Fibroblast of villous mesenchyme (primary cell): ENCODE results near the gene AJAP1. TPM values are rescaled to one million over a fixed set of nuclear protein-coding genes. Genes with fewer than 3 reads are reported as not detected.

ENCODE experiments used
- DNase-seq: peaks from one replicate; pipeline ENCODE4 v3.0.0-alpha.2; 2010; ENCODE audit warnings: low read depth
- H3K4me3 ChIP-seq: 2 replicates; pipeline ENCODE4 v1.5.1; 2011; ENCODE audit warnings: low read depth, mild to moderate bottlenecking, low read length
- total RNA-seq: library from RNA; depleted of rRNA; stranded (reverse); fragments of >200 nt; gene quantifications from 2 replicates; pipeline ENCODE4 v1.2.3, GENCODE V29; 2012
- TF ChIP-seq, protein P1 (sequence below): IDR thresholded peaks from 2 replicates; pipeline ENCODE4 v1.5.1; 2012; ENCODE audit warnings: low read depth, mild to moderate bottlenecking, low read length; ENCODE audit not compliant: insufficient read depth

The AJAP1 gene
- total RNA-seq, 1 donor = under 0.01 TPM

GRCh38 chr1:4784761-4785160 lies 130.4 kb downstream of the AJAP1 start:
- TF ChIP-seq, protein P1, sequence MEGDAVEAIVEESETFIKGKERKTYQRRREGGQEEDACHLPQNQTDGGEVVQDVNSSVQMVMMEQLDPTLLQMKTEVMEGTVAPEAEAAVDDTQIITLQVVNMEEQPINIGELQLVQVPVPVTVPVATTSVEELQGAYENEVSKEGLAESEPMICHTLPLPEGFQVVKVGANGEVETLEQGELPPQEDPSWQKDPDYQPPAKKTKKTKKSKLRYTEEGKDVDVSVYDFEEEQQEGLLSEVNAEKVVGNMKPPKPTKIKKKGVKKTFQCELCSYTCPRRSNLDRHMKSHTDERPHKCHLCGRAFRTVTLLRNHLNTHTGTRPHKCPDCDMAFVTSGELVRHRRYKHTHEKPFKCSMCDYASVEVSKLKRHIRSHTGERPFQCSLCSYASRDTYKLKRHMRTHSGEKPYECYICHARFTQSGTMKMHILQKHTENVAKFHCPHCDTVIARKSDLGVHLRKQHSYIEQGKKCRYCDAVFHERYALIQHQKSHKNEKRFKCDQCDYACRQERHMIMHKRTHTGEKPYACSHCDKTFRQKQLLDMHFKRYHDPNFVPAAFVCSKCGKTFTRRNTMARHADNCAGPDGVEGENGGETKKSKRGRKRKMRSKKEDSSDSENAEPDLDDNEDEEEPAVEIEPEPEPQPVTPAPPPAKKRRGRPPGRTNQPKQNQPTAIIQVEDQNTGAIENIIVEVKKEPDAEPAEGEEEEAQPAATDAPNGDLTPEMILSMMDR = no peak
- no peak for DNase-seq
- no peak overlapping the region for H3K4me3 ChIP-seq

DNA sequence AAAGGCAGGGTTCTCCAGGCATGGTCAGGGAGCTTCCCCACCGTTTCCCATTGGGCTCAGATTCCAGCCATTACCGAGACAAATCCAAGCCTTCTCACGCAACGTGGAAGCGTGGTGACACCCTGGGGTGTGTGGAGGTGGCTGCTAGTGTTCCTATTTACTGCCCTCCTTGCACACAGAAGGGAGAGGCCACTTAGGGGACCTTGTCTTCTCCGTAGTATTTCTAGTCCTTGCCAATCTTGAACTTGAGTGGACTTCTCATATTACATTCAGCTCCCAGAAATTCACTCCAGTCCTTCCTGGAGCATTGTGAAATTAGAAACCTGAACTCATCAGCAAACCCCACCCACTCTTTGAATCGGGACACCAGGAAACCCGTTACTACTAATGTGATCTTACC lies 131.6 kb downstream of the AJAP1 start:
- DNase-seq = no peak
- TF ChIP-seq, protein P1 = no peak
- H3K4me3 ChIP-seq = no peak overlapping the region

DNA sequence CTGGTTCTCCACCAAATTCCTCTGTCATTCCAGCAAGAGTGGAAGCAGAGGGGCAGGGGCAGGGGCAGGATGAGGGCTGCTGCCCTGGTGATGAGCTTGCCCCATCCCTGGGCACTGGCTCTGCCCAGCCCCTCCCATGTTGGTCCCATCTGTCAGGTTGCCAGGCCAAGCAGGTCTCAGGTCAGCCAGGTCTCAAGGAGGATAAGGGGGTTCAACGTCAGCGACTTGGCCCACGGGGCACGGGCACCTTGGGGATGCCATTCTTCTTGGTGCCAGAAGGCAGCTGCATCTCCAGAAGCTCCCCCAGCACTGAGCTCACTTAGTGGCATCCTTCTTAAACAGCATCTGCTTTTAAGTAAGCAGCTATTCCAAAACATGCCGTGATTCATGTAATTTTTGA lies 133.1 kb downstream of the AJAP1 start:
- no peak overlapping the region for H3K4me3 ChIP-seq
- TF ChIP-seq, protein P1 = no peak
- no peak for DNase-seq

- no peak overlapping the region for H3K4me3 ChIP-seq
- TF ChIP-seq, protein P1 = no peak
- no peak for DNase-seq
Observed at GRCh38 chr1:4792565-4792964, 138.2 kb downstream of the AJAP1 start.

DNA sequence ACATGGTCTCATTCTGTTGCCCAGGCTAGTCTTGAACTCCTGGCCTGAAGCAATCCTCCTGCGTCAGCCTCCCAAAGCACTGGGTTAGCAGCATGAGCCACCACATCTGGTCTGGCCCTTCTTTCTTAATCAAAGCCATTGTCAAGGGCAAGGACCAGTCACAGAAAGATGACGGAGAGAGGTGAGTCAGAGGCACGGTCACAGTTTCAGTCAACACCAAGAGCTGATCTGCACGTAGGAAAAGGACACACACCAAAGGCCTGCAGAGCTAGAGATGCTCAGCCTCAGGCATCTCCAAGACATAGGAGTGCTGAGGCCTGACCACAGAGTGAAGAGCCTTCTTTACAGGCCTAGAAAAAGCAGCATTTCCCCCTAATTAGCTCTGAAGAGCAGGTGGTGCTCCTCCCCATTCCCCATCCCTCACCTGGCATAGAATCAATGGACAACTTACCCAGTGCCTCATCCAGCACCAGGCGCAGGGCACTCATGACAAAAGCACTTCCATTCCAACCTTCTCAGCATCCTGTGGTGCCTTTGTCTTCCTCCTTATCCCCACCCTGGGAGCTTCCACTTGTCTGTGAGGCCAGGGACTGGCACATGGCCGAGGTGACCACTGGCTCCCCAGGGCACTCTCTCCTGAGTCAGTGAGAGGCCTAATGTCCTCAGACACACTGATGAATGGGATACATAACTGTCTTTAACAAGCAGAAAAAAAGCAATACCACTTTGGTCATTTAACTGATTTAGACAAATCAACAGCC lies 139.8 kb downstream of the AJAP1 start:
- TF ChIP-seq, protein P1 = no peak
- DNase-seq = no peak
- H3K4me3 ChIP-seq = no peak overlapping the region

GRCh38 chr1:4796161-4797015 lies 142.0 kb downstream of the AJAP1 start:
- TF ChIP-seq, protein P1 = no peak
- DNase-seq = no peak
- H3K4me3 ChIP-seq = no peak overlapping the region
